ENCODE results near the gene OSBPL5. TPM values are rescaled to one million over a fixed set of nuclear protein-coding genes. Genes with fewer than 3 reads are reported as not detected.
A peak's percentile ranks its signal among the peaks of the same experiment; 100 is the strongest.

The OSBPL5 gene
- total RNA-seq, 1 experiment from 2014 or later: 16.1 TPM

- Histone ChIP-seq H4K5ac (ENCODE audit: insufficient read length, low read depth, low read length) (no peak overlapping the region), H2AFZ (ENCODE audit: low read length) (no peak overlapping the region), H3K14ac (ENCODE audit: insufficient read depth, low read length) (no peak overlapping the region), H4K8ac (replicated peaks; ENCODE audit: insufficient read length, low read depth, low read length) (no peak overlapping the region), H3T11ph (ENCODE audit: low read length) (no peak overlapping the region), H2BK120ac (ENCODE audit: low read depth, low read length, poor library complexity, severe bottlenecking) (no peak overlapping the region), H3K79me1 (ENCODE audit: insufficient read depth, low read depth, low read length, poor library complexity, severe bottlenecking) (no peaks in the 10 kb centered on the region), H3K4me2 (ENCODE audit: insufficient read depth, insufficient read length, low read length) (no peak overlapping the region), H3K27ac (ENCODE audit: insufficient read length, low read depth, low read length) (no peak overlapping the region), H3K27me3 (ENCODE audit: insufficient read depth, low read length) (no peaks in the 10 kb centered on the region), H4K20me1 (ENCODE audit: control insufficient read depth, insufficient read depth, insufficient read length) (no peaks in the 10 kb centered on the region), H4K91ac (ENCODE audit: insufficient read length, low read depth, low read length) (no peak overlapping the region), H3K79me2 (ENCODE audit: insufficient read depth, low read length) (no peaks in the 10 kb centered on the region), H2BK15ac (ENCODE audit: low read depth, low read length) (no peak overlapping the region), H3K18ac (ENCODE audit: insufficient read length, low read depth, low read length) (no peak overlapping the region), H3K56ac (ENCODE audit: insufficient read length, low read depth, low read length) (no peak overlapping the region), H2AK5ac (ENCODE audit: insufficient read length, low read length) (no peak overlapping the region), H2BK5ac (ENCODE audit: insufficient read length, low read length) (no peak overlapping the region), H3K4ac (ENCODE audit: low read depth, low read length) (no peak overlapping the region), H3K23ac (ENCODE audit: insufficient read length, low read depth, low read length) (no peak overlapping the region), H3K23me2 (ENCODE audit: insufficient read length, low read depth, low read length, poor library complexity, severe bottlenecking) (no peaks in the 10 kb centered on the region), H2BK20ac (ENCODE audit: low read depth, low read length, poor library complexity, severe bottlenecking) (no peak overlapping the region), H2BK12ac (ENCODE audit: insufficient read length, low read depth, low read length) (no peak overlapping the region), H3K4me1 (ENCODE audit: insufficient read depth, low read length) (no peaks in the 10 kb centered on the region), H3K9me3 (ENCODE audit: control insufficient read depth, low read depth, low read length) (peaks cover 8% of the 10 kb centered on the region), H3K9ac (ENCODE audit: extremely low read depth, insufficient read length, low read length) (no peak overlapping the region)
- peaks cover 29 to 32% of the 10 kb centered on the region in 2 experiments for H3K9me3 Mint-ChIP-seq
- WGBS (ENCODE audit: extremely low coverage, insufficient read length, low lambda C conversion rate): no CpG with 5 or more reads among the region's 7 CpGs
- no peak overlapping the region for H3K4me3 Mint-ChIP-seq
- peaks cover 18 to 28% of the 10 kb centered on the region in 2 experiments for H3K4me1 Mint-ChIP-seq
- H3K36me3 Mint-ChIP-seq (ENCODE audit: insufficient read depth in 1 of 3, low read depth in 3 of 3): peaks cover 33 to 41% (median 36%) of the 10 kb centered on the region in 3 experiments
- TF ChIP-seq CTCF (conservative IDR thresholded peaks at IDR 0.05): no peak
- no peak overlapping the region; a peak in 1 of 7 replicates for H3K27ac Mint-ChIP-seq
- H3K27me3 Mint-ChIP-seq (ENCODE audit: low read depth): peaks cover 2% of the 10 kb centered on the region; the same call in 1 of the 2 replicates
- peak; percentile 23 for DNase-seq
Measured at GRCh38 chr11:3109434-3109833, 55.7 kb downstream of the OSBPL5 start.
